ENCODE data around the gene TRIM72. TPM values are rescaled to one million over a fixed set of nuclear protein-coding genes. Genes with fewer than 3 reads are reported as not detected.

Gene TRIM72
- 0.10 TPM for total RNA-seq (2013)
- polyA plus RNA-seq = under 1 TPM in 1 of 3 donors, not detected in 2; 0.04 TPM
- 0.16 TPM in 1 of 2 replicates, not detected in the other for polyA minus RNA-seq
- 0.46 to 3.8 (median 1.8) reads per million in 11 experiments for total RNA-seq

- Histone ChIP-seq H3K79me2 (ENCODE audit: insufficient read depth, low read length) (no peaks in the 10 kb centered on the region), H3K27me3 (ENCODE audit: control insufficient read depth in 2 of 2, insufficient read depth in 2 of 2, low read length in 2 of 2) (peaks cover 9 to 48% of the 10 kb centered on the region in 2 donors), H3K9me3 (replicated peaks in 1 of 2; ENCODE audit: control insufficient read depth in 1 of 2, insufficient read depth in 1 of 2, low read length in 2 of 2) (peaks cover 0 to 4% of the 10 kb centered on the region in 2 donors), H3K4me3 (replicated peaks in 1 of 3; ENCODE audit: low read depth in 2 of 3, low read length in 3 of 3) (peak within 1 kb of the TSS; percentile 36 to 79 (median 52)), H3K27ac (ENCODE audit: low read depth in 1 of 2, low read length in 2 of 2) (no peak within 1 kb of the TSS), H3K9ac (ENCODE audit: insufficient read depth, low read length, poor library complexity, severe bottlenecking) (peak within 1 kb of the TSS; percentile 58), H4K20me1 (ENCODE audit: insufficient read depth, low read length) (no peaks in the 10 kb centered on the region), H2AFZ (ENCODE audit: insufficient read depth, low read depth, low read length, poor library complexity, severe bottlenecking) (peak within 1 kb of the TSS; percentile 89), H3K36me3 (replicated peaks in 1 of 2; ENCODE audit: control insufficient read depth in 1 of 2, insufficient read depth in 2 of 2, low read length in 2 of 2) (no peaks in the 10 kb centered on the region), H3K4me1 (ENCODE audit: control insufficient read depth in 1 of 2, insufficient read depth in 2 of 2, low read length in 2 of 2) (peaks cover 34 to 40% of the 10 kb centered on the region in 2 donors), H3K4me2 (replicated peaks; ENCODE audit: extremely low read depth, low read length, poor library complexity, severe bottlenecking) (peak within 1 kb of the TSS; percentile 90)
- Mint-ChIP-seq H3K4me3 (peak within 1 kb of the TSS; percentile 81 to 97), H3K4me1 (peaks cover 41% of the 10 kb centered on the region), H3K36me3 (peaks cover 16 to 17% of the 10 kb centered on the region in 2 donors), H3K9me3 (peaks cover 0 to 10% (median 6%) of the 10 kb centered on the region in 7 donors), H3K27ac (peak within 1 kb of the TSS in 2 of 7 donors; percentile 1 to 32), H3K27me3 (ENCODE audit: low read depth in 3 of 3) (peaks cover 47 to 67% (median 54%) of the 10 kb centered on the region in 3 donors)
- WGBS (ENCODE audit: insufficient coverage) = 84% methylated on average over 15 of the region's 25 CpGs
- intact Hi-C loops (cut with micrococcal nuclease) = loop anchor here in 1 of 2 donors (10.0 kb wide), 1 partner anchor 59 kb away; the partner anchor contains the start of gene PRSS36
- TF ChIP-seq CTCF (IDR thresholded peaks at IDR 0.05) = no peak
- peak in 1 of 3 donors; percentile 28 for DNase-seq
These were observed at the start of gene TRIM72 for GRCh38 chr16:31213877-31214707. TSS of gene TRIM72 (plus strand) at chr16:31214119. CDS start at chr16:31214739, 620 bp downstream.

GRCh38 chr16:31167315-31167714, 46.6 kb upstream of the TRIM72 start:
- 58% methylated on average over 3 of the region's 8 CpGs for WGBS (ENCODE audit: insufficient coverage)

More at GRCh38 chr16:31167315-31167714, 46.6 kb upstream of the TRIM72 start:
- Histone ChIP-seq H4K20me1 (ENCODE audit: insufficient read depth, low read length) (no peaks in the 10 kb centered on the region), H3K4me3 (replicated peaks in 1 of 3; ENCODE audit: low read depth in 2 of 3, low read length in 3 of 3) (no peak overlapping the region), H3K9ac (ENCODE audit: insufficient read depth, low read length, poor library complexity, severe bottlenecking) (no peak overlapping the region), H3K36me3 (replicated peaks in 1 of 2; ENCODE audit: control insufficient read depth in 1 of 2, insufficient read depth in 2 of 2, low read length in 2 of 2) (no peaks in the 10 kb centered on the region), H3K9me3 (replicated peaks in 1 of 2; ENCODE audit: control insufficient read depth in 1 of 2, insufficient read depth in 1 of 2, low read length in 2 of 2) (no peaks in the 10 kb centered on the region), H3K79me2 (ENCODE audit: insufficient read depth, low read length) (no peaks in the 10 kb centered on the region), H3K4me1 (ENCODE audit: control insufficient read depth in 1 of 2, insufficient read depth in 2 of 2, low read length in 2 of 2) (no peaks in the 10 kb centered on the region), H2AFZ (ENCODE audit: insufficient read depth, low read depth, low read length, poor library complexity, severe bottlenecking) (no peak overlapping the region), H3K27me3 (ENCODE audit: control insufficient read depth in 2 of 2, insufficient read depth in 2 of 2, low read length in 2 of 2) (no peaks in the 10 kb centered on the region), H3K27ac (ENCODE audit: low read depth in 1 of 2, low read length in 2 of 2) (no peak overlapping the region), H3K4me2 (replicated peaks; ENCODE audit: extremely low read depth, low read length, poor library complexity, severe bottlenecking) (no peak overlapping the region)
- intact Hi-C loops (cut with micrococcal nuclease) = loop anchor here in 1 of 2 donors (10.0 kb wide), 1 partner anchor 183 kb away; the partner anchor contains the start of gene HSD3B7
- H3K4me1 Mint-ChIP-seq = peaks cover 6% of the 10 kb centered on the region
- H3K36me3 Mint-ChIP-seq = no peaks in the 10 kb centered on the region
- H3K27ac Mint-ChIP-seq = peak overlapping the region in 1 of 7 donors; percentile 42
- peaks cover 5 to 7% (median 5%) of the 10 kb centered on the region in 3 donors for H3K27me3 Mint-ChIP-seq (ENCODE audit: low read depth in 3 of 3)
- H3K9me3 Mint-ChIP-seq = no peaks in the 10 kb centered on the region
- no peak for DNase-seq
- no peak overlapping the region for H3K4me3 Mint-ChIP-seq
- no peak for TF ChIP-seq CTCF (IDR thresholded peaks at IDR 0.05)
